Stimulated activated CD4-positive, alpha-beta T cell treated with anti-CD3 and anti-CD28 coated beads, Interleukin-4, amount 100 ng/mL, for 24 hours (primary cell): ENCODE measurements around the gene MACROD2.

ENCODE experiments used
- DNase-seq: peaks from one replicate; pipeline ENCODE4 v3.0.0-alpha.2; 2020

Gene MACROD2

GRCh38 chr20:16027686-16028085 is 2032.4 kb downstream of the MACROD2 start:
- DNase-seq: no peak

GRCh38 chr20:16028923-16029322 is 2033.6 kb downstream of the MACROD2 start:
- DNase-seq: no peak

- no peak for DNase-seq
Observed at GRCh38 chr20:16030253-16030652, 2034.9 kb downstream of the MACROD2 start.

GRCh38 chr20:16035576-16035975 is 2040.3 kb downstream of the MACROD2 start:
- no peak for DNase-seq

- DNase-seq: no peak
Observed at GRCh38 chr20:16036331-16036730, 2041.0 kb downstream of the MACROD2 start.

- no peak for DNase-seq
Observed at GRCh38 chr20:16040742-16041141, 2045.4 kb downstream of the MACROD2 start.

GRCh38 chr20:16042731-16043130 is 2047.4 kb downstream of the MACROD2 start:
- DNase-seq: no peak

GRCh38 chr20:16043931-16044330 is 2048.6 kb downstream of the MACROD2 start:
- no peak for DNase-seq

- DNase-seq: no peak
Observed at GRCh38 chr20:16048876-16049275, 2053.6 kb downstream of the MACROD2 start.

- no peak for DNase-seq
Observed at GRCh38 chr20:16049529-16050093, 2054.3 kb downstream of the MACROD2 start.

GRCh38 chr20:16050366-16050765 is 2055.1 kb downstream of the MACROD2 start:
- DNase-seq: no peak

- DNase-seq: no peak
Observed at GRCh38 chr20:16051968-16052367, 2056.7 kb downstream of the MACROD2 start.

- DNase-seq: no peak
Observed at GRCh38 chr20:16052456-16052855, 2057.1 kb downstream of the MACROD2 start.

- no peak for DNase-seq
Observed at GRCh38 chr20:16054985-16055384, 2059.7 kb downstream of the MACROD2 start.

GRCh38 chr20:16057651-16058050 is 2062.3 kb downstream of the MACROD2 start:
- no peak for DNase-seq

- no peak for DNase-seq
Observed at GRCh38 chr20:16058268-16058667, 2063.0 kb downstream of the MACROD2 start.

- DNase-seq: no peak
Observed at GRCh38 chr20:16059841-16060240, 2064.5 kb downstream of the MACROD2 start.

- no peak for DNase-seq
Observed at GRCh38 chr20:16061351-16061750, 2066.0 kb downstream of the MACROD2 start.

- DNase-seq: no peak
Observed at GRCh38 chr20:16062661-16063581, 2067.6 kb downstream of the MACROD2 start.

- no peak for DNase-seq
Observed at GRCh38 chr20:16063881-16064280, 2068.6 kb downstream of the MACROD2 start.

GRCh38 chr20:16064989-16065707 is 2069.8 kb downstream of the MACROD2 start:
- no peak for DNase-seq

- no peak for DNase-seq
Observed at GRCh38 chr20:16066571-16066970, 2071.3 kb downstream of the MACROD2 start.

GRCh38 chr20:16069389-16070010 is 2074.2 kb downstream of the MACROD2 start:
- no peak for DNase-seq
